HG02642 (cell line): ENCODE measurements around the gene ZYX.
"Not testable (repeated sequence)": the region's sequence is repeated elsewhere in the genome, so short reads cannot be mapped to it uniquely, and the experiment has no call there.

ENCODE experiments used
- ATAC-seq: cut with Tn5 transposase; IDR thresholded peaks from one replicate; pipeline ENCODE4 v1.9.1; 2021; ENCODE audit warnings: mild to moderate bottlenecking; ENCODE audit not compliant: unreplicated experiment, poor library complexity

The ZYX gene

DNA sequence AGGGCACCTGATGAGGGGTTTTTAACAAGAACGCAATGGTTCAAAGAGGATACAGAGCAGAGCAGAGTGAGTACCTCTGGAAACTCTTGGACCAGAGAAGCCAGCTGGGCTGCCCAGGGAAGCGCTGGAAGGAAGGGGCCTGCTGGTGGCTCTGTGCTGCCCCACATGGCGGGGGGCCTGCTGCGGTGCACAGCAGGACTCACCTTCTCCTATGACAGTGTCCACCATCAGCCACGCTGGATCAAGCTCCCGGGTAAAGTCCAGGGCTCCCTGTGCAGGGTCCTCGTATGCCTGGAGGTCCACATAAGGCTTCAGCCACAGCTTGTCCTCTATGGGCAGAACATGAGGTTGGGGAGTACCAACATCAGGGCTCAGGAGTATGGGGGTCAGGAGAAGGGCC is 15.0 kb downstream of the ZYX start:
- ATAC-seq, result no peak

DNA sequence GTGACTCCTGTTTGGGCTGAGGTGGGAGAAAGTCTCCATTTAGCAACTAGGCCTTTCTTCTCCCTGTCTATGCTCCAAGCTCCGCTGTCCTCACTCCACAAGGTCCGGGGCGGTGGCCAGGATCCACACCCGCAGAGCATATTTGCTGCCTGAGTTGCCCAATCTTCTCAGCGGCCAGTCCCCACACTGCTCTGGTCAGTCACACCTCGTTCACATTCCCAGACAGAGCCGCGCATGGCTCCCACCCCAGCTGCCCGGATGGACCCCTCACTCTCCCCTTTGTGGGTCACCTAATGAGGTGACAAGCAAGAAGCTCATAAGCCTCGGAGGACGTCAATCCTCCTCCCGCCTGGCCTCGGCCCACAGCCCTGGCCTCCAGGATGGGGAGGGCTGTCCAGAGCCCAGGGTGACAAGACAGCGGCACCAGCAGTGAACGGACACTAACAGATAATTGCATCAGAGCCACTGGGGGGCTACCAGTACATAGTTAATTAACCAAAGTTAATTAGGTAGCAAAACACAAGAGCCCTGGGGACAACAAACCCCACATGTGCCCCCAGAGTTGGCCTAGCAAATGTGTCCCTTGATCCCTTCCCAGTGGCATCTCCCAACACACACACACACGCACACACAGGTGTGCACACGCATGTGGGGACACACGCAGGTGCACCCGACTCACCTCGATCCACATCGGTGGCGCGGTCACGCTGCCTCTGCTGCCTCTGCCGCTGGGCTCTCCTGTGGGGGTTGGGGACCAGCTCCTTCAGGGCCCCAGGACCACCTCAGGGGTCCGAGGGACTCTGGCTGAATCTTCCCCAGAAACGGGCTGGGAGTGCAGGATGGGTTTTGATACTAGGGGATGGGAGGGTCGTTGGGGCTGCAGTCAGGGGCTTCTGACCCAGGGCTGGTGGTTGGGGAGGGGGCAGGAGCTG is 15.7 kb downstream of the ZYX start:
- no peak for ATAC-seq

DNA sequence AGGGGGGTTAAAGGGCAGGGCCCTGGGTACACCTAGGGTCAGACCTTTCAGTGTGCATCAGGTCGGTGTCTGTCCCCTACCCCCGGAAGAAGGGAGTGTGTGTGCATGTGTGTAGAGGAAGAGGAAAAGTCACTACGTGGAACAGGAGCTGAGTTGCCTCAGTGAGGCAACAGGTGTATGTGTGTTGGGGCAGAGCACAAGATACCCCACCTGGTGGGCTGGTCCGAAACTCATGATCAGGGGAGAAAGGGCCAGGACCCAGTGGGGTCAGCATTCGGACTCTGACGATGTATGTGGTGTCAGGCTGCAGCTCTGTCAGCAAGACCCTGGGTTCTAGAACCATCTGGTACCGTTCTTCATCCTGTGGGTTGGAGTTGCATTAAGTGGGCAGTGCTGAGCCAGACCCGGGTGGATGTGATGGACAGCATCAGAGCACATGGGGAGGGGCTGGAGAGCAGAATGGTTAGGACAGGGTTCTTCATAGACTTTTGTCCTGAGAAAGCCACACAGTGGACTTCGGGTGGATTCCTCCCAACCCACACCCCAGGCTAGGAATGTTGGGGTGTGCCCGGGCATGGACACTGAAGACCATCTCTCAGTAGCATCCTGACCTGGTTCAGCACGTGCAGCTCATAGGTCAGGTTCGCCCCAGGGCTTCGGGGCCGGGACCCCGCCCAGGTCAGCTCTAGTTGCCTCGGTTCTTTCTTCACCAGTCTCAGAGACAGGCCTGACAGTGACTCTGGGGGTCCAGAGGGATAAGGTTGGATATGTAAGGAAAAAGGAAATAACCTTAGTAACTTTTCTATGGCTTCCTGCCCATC is 16.8 kb downstream of the ZYX start:
- ATAC-seq, result no peak

DNA sequence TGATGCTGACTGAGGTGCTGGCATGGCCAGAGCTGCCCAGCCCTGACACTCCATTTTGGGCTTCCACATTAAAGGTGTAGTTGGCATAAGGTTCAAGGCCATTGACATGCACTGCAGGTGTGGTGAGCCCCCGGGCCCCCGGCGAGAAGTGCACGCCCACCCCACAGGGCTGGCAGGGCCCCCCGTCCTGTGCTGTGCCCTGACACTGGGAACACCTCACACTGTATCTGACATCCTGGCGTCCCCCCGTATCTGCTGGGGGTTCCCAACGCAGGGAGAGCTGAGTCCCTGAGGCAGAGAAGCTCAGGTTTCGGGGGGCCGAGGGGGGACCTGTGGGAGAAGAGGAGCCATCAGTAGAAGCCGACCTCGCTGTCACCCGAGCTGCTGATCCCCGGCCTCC is 17.5 kb downstream of the ZYX start:
- no peak for ATAC-seq

DNA sequence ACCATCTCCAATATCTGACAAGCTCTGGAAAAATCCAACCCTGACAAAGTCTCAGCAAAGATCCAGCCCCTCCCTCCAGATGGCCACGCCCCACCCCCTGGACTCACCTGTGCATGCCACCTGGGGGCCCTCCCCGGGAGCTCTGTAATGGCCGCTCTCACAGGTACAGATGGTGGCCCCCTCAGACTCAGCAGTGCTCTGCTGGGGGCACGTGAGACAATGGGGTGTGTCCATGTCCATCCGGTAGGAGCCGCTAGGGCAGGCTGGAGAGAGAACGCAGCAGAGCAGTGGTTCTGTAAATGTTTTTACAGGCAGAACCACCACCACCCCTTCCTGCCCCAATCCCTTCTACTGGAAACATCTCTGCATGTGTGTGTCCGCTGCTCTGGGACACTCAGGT is 18.0 kb downstream of the ZYX start:
- ATAC-seq, result no peak

DNA sequence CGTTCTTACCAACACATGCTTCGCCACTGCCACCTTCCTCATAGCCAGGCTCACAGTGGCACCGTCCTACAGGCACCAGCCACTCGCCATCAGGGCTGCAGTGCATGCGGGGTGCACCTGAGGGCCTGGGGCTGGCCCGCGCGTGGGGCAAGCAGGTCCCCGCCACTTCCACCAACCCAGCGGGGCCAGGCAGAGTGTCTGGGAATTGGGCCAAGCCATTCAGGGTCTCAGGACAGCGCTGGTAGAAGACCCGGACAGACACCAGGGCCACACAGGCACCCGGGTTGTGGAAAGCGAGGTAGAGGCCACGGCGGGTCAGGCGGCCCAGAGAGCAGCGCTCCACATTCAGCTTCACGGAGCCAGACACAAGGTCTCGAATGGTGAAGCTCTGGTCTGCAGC is 18.5 kb downstream of the ZYX start:
- ATAC-seq, result no peak

DNA sequence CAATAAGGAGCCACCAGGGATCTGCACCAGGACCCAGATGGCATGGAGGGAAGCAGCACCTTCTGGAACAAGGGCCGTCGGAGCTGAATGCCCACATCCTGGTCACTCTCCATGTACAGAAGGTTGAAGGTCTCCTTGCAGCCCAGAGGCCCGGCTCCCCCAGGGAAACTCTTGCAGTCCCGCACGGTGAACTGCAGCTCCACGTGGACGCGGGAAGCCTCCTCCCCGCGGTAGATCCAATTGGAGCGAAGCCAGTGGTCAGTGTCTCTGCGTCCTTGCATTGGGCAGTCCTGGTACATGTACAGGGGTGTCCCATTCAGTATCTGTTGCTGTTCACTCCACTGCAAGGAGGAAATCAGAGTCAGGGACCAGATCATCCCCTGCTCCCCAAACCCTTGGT is 20.1 kb downstream of the ZYX start:
- no peak for ATAC-seq

DNA sequence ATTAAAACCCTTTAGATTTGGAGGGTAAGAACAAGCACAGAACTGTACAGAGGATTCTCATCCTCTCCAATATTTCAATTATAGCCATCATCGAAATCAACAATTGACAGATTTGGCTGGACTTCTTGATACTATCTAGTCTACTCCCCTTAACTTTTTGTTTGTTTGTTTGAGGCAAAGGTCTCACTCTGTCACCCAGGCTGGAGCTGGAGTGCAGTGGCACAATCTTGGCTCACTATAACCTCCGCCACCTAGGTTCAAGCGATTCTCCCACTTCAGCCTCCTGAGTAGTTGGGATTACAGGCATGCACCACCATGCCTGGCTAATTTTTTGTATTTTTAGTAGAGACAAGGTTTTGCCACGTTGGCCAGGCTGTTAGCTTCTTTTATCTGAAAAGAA is 21.1 kb downstream of the ZYX start:
- not testable (repeated sequence) for ATAC-seq

DNA sequence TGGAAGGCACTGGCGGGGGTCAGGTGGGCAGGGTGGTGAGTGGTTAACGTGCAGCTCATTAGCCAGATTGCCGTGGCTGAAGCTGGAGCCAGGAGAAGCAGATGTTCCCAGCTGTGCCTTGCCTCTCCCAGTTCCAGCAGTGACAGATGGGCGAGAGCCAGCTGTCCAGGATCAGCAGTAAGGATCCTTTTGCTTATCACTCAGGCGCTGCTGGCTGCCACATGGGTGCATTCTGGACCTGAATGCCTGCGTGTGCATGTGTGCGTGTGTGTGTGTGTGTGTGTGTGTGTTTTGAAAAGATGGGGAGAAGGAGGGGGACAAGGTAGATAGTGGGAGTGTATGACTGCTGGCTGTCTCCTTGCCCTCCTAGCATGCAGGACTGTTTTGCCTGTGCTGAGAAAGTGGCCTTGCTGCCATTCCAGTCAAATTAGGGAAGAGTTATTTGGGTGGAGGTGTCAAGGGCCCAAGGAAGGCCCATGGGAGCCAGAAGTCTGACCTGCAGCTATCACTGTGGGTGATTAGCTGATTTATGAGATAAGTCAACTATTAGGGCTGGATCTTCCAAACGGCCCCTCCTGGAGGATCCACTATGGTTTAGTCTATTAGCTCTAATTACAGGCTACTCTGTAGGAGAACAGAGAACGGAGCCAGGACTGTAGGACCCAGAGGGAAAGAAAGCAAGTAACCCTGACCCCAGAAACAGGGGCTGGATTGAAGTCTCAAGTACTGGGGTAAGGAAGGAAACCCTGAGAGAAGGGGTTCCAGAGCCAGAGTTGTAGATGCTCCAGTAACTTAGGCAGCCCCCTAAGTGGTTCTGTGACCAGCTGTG is 24.2 kb downstream of the ZYX start:
- ATAC-seq, result no peak

DNA sequence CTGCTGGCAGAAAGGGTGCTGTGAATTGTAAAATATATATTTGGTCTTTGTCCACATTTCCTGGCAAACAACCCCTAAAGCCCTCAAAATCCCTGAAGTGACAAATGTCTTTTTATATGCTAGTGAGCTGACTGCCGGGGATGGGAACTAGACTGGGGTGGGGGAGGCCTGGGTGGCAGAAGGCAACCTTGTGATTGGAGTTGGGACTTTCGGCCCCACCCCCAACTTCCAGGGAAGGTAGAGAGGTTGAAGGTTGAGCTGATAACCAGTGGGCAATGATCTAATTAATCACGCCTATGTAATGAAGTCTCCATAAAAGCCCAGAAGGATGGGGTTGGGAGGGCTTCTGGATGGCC is 24.8 kb downstream of the ZYX start:
- ATAC-seq, result no peak

DNA sequence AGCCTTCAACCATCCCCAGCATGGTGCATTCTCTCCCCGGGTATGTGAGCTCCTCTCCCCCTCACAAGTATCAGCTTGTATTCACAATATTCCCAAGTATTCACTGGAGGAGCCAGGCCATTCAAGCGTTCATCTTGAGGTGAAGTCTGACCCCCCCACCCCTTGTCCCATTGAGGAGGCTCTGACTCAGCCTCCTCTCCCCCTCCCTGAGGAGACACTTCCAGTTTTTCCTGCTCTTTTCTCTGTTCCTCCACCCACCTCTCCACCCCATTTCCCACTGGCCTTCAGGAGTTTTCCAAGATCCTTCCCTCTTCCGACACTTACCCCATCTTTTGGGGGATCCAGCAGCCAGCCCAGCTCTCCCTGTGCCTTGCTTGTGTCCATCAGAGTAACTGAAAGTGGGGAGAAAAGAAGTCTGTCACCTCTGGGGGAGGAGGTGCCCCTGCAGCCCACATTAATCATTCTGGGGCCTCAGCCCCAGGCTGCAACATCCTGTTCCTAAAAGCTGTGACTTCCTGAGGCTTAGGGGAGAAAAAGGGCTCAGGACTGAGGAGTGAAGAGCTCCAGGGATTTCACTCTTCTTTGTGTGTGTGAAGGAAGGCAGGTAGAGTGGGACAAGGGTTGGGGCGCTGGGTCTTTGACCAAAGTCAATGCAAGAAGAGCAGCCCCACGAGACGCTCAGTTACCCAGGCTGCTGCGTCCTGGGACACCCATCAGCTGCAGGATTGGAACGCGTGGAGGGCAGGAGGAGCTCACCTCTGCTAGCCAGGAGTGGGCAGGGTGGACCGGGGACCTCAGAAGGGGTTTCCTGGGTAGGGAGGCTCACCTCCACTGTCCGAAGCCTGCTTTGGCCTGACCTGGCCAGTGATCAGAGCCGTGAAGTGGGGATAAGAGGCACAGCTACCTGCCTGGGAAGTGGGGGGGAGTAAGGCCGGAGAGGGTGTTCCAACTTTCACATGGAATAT is 26.4 kb downstream of the ZYX start:
- no peak for ATAC-seq

DNA sequence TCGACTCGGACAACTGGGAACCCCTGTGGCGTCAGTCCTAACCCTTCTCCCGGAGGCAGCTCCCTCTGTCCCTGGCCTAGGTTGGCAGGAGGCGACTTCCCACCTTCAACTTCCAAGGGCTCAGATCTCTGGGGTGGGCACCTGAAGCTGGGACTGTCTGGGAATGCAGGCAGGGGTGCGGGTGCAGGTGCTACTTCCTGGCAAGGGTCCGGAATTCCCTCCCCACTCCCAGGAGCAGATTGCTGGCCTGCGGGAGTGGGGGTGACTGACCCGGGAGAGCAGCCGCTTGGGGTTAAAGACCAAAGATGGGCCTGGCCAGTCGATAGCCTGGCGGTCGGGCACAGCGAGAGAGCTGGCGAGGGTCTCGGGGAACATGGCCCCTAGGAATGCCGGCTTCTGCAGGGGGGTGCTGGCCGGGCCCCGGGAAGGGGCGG is 27.1 kb downstream of the ZYX start:
- no peak for ATAC-seq

DNA sequence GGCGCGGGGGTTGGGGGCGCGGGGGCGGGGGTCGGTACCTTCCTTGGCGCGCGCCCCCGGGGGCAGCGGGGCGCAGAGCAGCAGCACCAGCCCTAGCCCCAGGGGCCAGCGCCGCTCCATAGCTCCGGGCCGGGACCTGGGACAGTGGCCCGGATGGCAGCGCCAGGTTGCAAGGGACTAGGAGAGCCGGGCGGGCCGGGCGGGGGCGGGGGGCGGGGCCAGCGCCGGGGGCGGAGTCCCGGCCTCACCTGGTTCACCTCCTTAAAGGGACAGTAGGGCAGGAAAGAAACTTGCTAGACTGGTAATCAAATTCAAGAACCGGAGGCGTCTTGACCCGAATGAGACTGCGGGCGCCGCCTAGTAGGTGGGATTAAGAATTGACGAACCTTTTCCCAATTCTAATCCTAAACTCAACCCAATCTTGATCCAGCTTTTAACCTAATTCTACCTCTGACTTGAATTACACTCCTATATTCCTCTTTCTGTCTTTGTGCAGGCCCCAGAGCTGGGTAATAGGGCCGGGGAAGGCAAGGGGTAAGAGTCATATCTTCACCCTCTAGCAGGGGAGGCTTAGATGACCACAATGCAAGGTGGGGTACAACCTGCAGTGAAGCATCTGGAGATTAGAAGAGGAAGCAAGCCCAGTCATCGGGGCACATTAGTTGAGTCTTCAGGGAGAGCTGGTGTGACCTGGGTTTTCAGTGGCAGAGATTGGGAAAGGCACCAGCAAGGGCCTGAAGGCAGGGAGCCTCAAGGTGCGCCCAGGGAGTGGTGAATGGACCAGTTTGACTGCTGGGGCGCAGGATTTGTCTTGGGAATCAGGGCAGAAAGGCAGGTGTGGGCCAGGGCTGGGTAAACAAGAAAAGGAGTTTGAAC is 27.8 kb downstream of the ZYX start, which contains the start of gene EPHA1:
Gene EPHA1 (minus strand): TSS at position 171 of the 876 bp plus-strand sequence. CDS start 51 bp downstream, at position 120.
- no peak for ATAC-seq

DNA sequence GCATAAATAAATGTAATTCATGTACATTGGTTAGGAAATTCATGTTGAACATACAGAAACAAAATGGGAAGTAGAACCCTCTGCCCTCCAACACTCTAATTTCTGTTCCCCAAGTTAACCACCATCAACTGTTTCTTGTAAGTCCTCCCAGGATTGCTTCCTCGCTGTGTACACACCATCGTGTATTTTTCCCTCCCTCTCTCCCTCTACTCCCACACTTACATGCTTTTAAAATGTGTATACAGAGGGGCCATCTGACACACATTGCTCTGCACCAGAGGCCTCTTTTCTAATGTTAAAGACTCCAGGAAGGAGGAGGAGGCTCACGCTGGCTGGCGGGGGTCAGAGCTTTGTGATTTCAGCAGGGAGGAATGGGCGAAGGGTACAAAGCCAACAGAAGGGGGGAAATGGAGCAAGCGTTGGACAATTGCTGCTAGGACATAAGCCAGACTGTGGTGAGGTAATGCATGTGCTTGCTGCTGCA is 29.4 kb downstream of the ZYX start:
- ATAC-seq, result no peak

DNA sequence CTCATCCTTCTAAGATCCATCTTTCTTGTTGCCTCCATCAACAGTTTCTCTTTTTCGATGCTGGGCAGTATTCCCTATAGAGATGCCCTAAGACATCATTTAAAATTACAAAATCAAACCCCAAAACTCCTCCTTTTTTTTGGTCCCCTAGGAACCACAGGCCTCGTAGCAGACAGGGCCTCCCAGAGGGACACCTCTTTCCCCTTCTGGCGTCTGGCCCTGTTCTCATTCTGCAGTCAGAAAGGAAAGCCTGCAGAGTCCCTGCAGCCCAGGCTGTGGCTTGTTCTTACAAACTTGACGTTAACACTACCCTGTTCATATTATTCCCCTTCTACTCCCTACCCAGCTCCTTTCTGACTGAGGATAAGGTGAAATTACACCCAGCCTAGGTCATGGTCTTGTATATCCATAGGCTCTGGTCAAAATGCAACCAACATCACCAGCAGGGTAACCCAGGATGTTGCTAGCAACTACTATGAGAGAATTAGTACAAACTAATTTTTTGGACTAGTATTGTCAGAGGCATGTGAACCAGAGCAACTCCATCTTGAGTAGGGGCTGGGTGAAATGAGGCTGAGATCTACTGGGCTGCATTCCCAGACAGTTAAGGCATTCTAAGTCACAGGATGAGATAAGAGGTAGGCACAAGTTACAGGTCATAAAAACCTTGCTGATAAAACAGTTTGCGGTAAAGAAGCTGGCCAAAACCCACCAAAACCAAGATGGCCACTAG is 31.0 kb downstream of the ZYX start:
- ATAC-seq, result no peak

DNA sequence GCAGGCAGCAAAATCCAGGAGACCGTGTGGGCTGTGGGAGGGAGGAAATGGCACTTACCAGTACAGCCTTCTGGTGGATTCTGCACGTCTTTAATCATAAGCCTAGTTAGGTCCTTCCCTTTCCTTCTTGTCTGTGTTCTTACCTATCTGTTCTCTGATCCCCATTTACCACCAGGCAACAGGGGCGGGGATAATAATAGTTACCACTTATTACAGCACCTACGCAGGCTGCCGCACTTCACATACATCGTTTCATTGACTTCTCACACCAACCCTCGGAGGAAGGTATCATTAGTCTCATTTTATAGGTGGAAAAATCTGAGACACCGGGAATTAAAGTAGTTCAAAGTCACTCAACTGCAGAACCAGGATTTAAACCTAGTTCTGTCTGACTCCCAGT is 32.0 kb downstream of the ZYX start:
- ATAC-seq, result no peak

DNA sequence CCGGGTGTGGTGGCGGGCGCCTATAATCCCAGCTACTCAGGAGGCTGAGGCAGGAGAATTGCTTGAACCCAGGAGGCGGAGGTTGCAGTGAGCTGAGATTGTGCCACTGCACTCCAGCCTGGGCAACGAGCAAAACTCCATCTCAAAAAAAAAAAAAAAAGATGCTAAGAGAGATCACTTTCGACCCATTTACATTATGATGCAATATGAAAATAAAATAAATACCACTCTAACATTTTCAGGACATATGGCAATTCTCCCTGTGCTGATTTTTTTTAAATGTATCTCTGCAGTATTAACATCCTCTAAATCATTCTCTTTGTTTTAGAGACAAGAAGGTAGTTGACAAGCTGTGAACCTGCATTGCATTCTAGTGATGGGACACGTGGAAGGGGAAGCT is 34.1 kb downstream of the ZYX start:
- not testable (repeated sequence) for ATAC-seq
